Pons (tissue), 1 donor: ENCODE measurements around the gene MAGOHB.

Source experiments
- DNase-seq: peaks from one replicate; pipeline ENCODE4 v3.0.0-alpha.2; 2016; ENCODE audit warnings: low spot score

MAGOHB gene

GRCh38 chr12:10554756-10555481, 58.5 kb downstream of the MAGOHB start:
- no peak for DNase-seq

GRCh38 chr12:10554228-10554755, 59.1 kb downstream of the MAGOHB start:
- DNase-seq: no peak
